ENCODE results near the gene HNRNPA3. TPM values are rescaled to one million over a fixed set of nuclear protein-coding genes. Genes with fewer than 3 reads are reported as not detected.
"Not testable (repeated sequence)": the region's sequence is repeated elsewhere in the genome, so short reads cannot be mapped to it uniquely, and the experiment has no call there.

The HNRNPA3 gene
- total RNA-seq, 2 experiments from 2014 or later, result 329 to 350 TPM

DNA sequence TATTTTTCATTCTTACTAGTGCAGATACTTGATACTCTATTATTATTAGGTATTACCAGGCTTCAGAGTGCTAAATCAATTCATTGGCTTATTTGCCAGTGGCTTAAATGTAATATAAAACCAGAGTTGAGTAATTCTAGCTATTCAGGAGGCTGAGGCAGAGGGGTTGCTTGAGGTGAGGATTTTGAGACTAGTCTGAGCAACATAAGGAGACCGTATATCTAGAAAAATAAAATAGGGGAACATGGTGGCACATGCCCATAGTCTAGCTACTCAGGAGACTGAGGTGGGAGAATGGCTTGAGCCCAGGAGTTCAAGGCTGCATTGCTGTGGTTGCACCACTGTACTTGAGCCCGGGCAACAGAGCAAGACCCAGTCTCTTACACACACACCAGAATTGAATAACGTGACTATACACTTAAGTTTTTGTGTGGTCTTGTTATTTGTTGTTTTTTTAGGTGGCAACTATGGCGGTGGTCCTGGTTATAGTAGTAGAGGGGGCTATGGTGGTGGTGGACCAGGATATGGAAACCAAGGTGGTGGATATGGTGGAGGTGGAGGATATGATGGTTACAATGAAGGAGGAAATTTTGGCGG is 4.8 kb downstream of the HNRNPA3 start:
- no peaks in the 10 kb centered on the region for H3K27me3 Mint-ChIP-seq (ENCODE audit: low read depth)
- H3K4me1 Mint-ChIP-seq (ENCODE audit: low read depth), result peaks cover 59% of the 10 kb centered on the region
- no peaks in the 10 kb centered on the region for H3K9me3 Mint-ChIP-seq (ENCODE audit: insufficient read depth)
- H3K4me3 Mint-ChIP-seq, result no peak overlapping the region
- ChIA-PET CTCF (interaction anchor here (0.9 to 1.1 kb wide), 3 partner anchors 12 to 52 kb away, joined by 3 read pairs; no protein-coding TSS in a partner anchor), POLR2A (interaction anchor here (0.6 to 1.5 kb wide), 4 partner anchors 10 to 47 kb away, joined by 3 to 4 read pairs (median 3); partner anchors contain the start of gene NFE2L2)
- ATAC-seq (no peak), DNase-seq (no peak)
- H3K36me3 Mint-ChIP-seq (ENCODE audit: low read depth), result peaks cover 83% of the 10 kb centered on the region
- H3K27ac Mint-ChIP-seq, result peak overlapping the region; percentile 26

DNA sequence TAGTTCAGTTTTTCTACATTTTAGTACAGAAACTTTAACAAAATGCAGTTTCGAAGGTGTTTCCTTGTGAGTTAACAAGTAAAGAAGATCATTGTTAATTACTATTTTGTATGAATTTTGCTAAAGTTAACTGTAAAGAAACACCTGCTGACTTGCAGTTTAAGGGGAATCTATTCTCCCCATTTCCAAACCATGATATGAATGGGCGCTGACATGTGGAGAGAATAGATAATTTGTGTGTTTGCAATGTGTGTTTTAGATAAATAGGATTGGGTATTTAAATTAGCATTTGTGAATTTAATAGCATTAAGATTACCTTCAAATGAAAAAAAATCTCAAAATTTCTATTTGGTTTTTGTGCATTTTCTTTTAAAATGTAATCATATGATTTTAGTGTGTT is 7.2 kb downstream of the HNRNPA3 start:
- H3K27ac Mint-ChIP-seq, result not testable (repeated sequence)
- CTCF ChIA-PET, result interaction anchor here (1.6 kb wide), 1 partner anchor 55 kb away, joined by 4 read pairs; no protein-coding TSS in a partner anchor

DNA sequence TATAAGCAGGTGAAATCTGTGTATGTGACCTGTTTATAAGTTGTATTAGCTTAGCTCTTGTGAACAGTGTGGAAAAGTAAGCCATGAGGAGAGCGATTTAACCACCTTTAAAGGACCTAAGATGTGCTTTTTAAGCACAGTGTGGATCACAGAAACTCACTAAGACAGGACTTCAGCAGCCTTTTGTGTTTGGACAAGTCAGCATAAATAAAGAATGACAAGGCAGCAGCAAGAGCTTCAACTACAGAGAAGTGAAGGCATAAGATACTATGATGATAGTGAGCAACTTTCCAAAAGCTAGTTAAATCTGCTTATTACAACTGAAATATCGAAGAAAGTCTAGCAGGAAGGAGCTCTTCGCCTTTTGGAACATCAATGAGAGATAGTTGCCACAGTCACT is 8.9 kb downstream of the HNRNPA3 start:
- no peak for ATAC-seq
- H3K9me3 Mint-ChIP-seq (ENCODE audit: insufficient read depth), result no peaks in the 10 kb centered on the region
- no peaks in the 10 kb centered on the region for H3K27me3 Mint-ChIP-seq (ENCODE audit: low read depth)
- no peak overlapping the region for H3K27ac Mint-ChIP-seq
- ChIA-PET POLR2A (interaction anchor here (1.0 to 2.0 kb wide), 3 partner anchors 9 to 42 kb away, joined by 3 to 11 read pairs (median 8); partner anchors contain the start of genes HNRNPA3 and NFE2L2), CTCF (interaction anchor here (1.0 to 3.2 kb wide), 6 partner anchors 9 to 57 kb away, joined by 3 to 23 read pairs (median 4); no protein-coding TSS in a partner anchor)
- H3K4me1 Mint-ChIP-seq (ENCODE audit: low read depth), result peaks cover 38% of the 10 kb centered on the region
- DNase-seq, result no peak
- H3K4me3 Mint-ChIP-seq, result no peak overlapping the region
- peaks cover 68% of the 10 kb centered on the region for H3K36me3 Mint-ChIP-seq (ENCODE audit: low read depth)

More for the DNA sequence above, 7.2 kb downstream of the HNRNPA3 start:
- Mint-ChIP-seq H3K4me1 (ENCODE audit: low read depth) (peaks cover 55% of the 10 kb centered on the region), H3K36me3 (ENCODE audit: low read depth) (peaks cover 78% of the 10 kb centered on the region)
- H3K9me3 Mint-ChIP-seq (ENCODE audit: insufficient read depth); H3K4me3 Mint-ChIP-seq; H3K27me3 Mint-ChIP-seq (ENCODE audit: low read depth); ATAC-seq; DNase-seq: not testable (repeated sequence)
- POLR2A ChIA-PET, result interaction anchor here (1.2 kb wide), 1 partner anchor 69 kb away, joined by 3 read pairs; no protein-coding TSS in a partner anchor

DNA sequence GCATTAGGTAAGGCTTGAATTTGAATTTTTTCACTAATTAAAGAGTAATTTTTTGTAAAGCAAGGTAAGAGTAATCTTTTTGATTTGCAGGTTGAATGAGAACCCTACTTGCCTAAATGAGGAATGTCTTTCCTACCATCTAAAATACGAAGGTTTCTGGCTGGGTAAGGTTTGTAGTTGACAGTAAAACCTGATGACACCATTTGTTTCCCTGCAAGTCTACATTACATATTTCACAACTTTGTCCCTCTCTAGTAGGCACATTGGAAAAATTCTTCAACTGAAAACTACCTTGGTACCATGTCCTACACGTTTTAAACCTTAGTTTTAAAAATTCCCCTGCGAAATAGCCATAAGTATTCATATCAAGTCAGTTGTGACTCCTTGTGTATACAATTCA is 9.4 kb downstream of the HNRNPA3 start:
- ATAC-seq, result no peak
- H3K27me3 Mint-ChIP-seq (ENCODE audit: low read depth), result no peaks in the 10 kb centered on the region
- H3K4me1 Mint-ChIP-seq (ENCODE audit: low read depth), result peaks cover 34% of the 10 kb centered on the region
- H3K9me3 Mint-ChIP-seq (ENCODE audit: insufficient read depth), result no peaks in the 10 kb centered on the region
- H3K4me3 Mint-ChIP-seq, result no peak overlapping the region
- peaks cover 64% of the 10 kb centered on the region for H3K36me3 Mint-ChIP-seq (ENCODE audit: low read depth)
- DNase-seq, result no peak
- POLR2A ChIA-PET, result interaction anchor here (0.6 to 2.0 kb wide), 6 partner anchors 7 to 396 kb away, joined by 3 to 11 read pairs (median 3); partner anchors contain the start of genes HNRNPA3 and NFE2L2
- H3K27ac Mint-ChIP-seq, result no peak overlapping the region
- CTCF ChIA-PET, result interaction anchor here (1.0 to 3.2 kb wide), 6 partner anchors 9 to 57 kb away, joined by 3 to 23 read pairs (median 4); no protein-coding TSS in a partner anchor

DNA sequence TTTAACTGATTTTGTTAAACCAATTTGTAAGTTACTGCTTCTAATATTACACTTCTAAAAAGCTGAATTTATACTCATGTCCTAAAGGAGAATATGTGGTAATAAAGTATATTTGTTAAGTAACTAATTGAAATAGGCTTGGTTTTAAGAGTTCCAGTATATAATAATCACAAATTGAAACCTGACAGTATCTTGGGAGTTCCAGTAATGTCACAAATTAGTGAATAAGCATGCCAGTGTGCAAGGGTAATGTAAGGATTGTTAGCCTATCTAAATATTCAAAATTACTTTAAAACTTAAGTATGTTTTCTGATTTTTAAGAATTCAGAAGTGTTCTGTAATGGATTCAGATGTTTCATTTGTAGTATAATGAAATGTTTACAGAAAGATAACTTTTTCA is 10.8 kb downstream of the HNRNPA3 start:
- CTCF ChIA-PET, result interaction anchor here (2.5 to 3.2 kb wide), 2 partner anchors 40 to 59 kb away, joined by 6 to 23 read pairs; no protein-coding TSS in a partner anchor
- POLR2A ChIA-PET; H3K4me3 Mint-ChIP-seq; DNase-seq; H3K9me3 Mint-ChIP-seq (ENCODE audit: insufficient read depth); H3K27ac Mint-ChIP-seq; H3K27me3 Mint-ChIP-seq (ENCODE audit: low read depth); ATAC-seq: not testable (repeated sequence)
- H3K36me3 Mint-ChIP-seq (ENCODE audit: low read depth), result peaks cover 61% of the 10 kb centered on the region
- H3K4me1 Mint-ChIP-seq (ENCODE audit: low read depth), result peaks cover 23% of the 10 kb centered on the region

DNA sequence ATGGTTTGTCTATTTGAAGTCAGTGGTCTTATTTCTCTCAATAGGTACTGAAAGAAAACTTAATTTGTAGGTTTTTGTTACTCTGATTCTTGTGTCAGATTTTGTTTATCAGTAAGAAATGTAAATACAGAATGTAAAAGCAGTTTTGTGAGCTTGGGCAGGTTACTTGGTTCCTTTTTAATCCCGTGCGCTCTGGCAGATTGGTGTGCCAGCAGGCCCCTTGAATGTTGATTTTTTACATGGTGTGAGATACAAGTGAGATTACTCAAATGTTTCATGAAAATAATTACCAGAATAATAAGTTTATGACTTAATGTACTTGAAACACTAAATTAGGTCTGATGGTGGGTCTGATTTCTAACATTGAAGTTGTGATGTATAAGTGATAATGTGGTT is 13.4 kb downstream of the HNRNPA3 start:
- H3K27ac Mint-ChIP-seq, result peak overlapping the region; percentile 63
- POLR2A ChIA-PET, result interaction anchor here (1.0 to 2.1 kb wide), 4 partner anchors 10 to 37 kb away, joined by 3 to 9 read pairs (median 6); partner anchors contain the start of gene HNRNPA3
- no peaks in the 10 kb centered on the region for H3K27me3 Mint-ChIP-seq (ENCODE audit: low read depth)
- DNase-seq, result no peak
- H3K36me3 Mint-ChIP-seq (ENCODE audit: low read depth), result peaks cover 63% of the 10 kb centered on the region
- H3K9me3 Mint-ChIP-seq (ENCODE audit: insufficient read depth), result no peaks in the 10 kb centered on the region
- H3K4me3 Mint-ChIP-seq, result no peak overlapping the region
- CTCF ChIA-PET, result interaction anchor here (1.0 to 4.5 kb wide), 5 partner anchors 11 to 109 kb away, joined by 3 to 21 read pairs (median 4); no protein-coding TSS in a partner anchor
- no peak for ATAC-seq
- peaks cover 11% of the 10 kb centered on the region for H3K4me1 Mint-ChIP-seq (ENCODE audit: low read depth)

DNA sequence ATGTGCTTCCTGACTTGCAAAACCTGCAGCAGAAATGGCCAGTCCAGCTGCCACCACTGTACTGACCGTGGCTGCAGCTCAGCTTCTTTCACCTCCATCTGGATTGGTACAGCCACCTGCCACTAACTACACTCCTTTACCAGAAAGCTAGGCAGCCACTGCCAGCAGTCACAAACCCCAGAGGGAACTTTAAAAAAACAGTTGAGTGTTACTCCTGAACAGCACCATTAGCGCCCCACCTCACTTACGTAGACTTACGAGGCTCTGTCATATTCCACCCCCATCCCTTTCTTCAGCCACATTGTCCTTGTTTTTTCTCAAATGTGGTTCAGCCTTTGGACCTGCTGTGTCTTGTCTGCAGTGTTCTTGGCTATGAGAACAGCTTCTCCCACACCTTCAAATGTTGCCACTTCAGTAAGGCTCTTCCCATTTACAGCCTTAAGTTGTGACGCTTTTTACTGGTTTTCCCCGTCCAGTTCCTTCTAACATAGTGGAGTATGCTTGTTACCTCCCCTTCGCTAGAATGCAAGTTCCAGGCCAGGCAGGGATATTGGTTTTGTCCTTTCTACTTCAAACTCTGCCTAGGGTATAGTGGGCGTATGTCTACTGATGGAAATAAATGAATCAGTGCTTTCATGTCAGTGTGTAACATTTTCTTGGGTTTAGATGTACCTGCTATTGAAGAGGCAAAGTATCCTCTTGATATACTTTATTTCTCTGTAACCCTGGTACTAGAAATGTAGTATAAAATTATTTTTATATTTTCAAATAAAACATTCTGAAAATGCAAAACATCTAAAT is 17.0 kb downstream of the HNRNPA3 start:
- Mint-ChIP-seq H3K27ac (peak overlapping the region; percentile 13), H3K27me3 (ENCODE audit: low read depth) (no peaks in the 10 kb centered on the region), H3K9me3 (ENCODE audit: insufficient read depth) (no peaks in the 10 kb centered on the region), H3K4me3 (no peak overlapping the region), H3K4me1 (ENCODE audit: low read depth) (peaks cover 4% of the 10 kb centered on the region), H3K36me3 (ENCODE audit: low read depth) (peaks cover 65% of the 10 kb centered on the region)
- CTCF ChIA-PET, result interaction anchor here (0.8 to 1.3 kb wide), 5 partner anchors 12 to 106 kb away, joined by 3 to 5 read pairs (median 3); no protein-coding TSS in a partner anchor
- peak; percentile 12 for ATAC-seq
- no peak for DNase-seq
- POLR2A ChIA-PET, result interaction anchor here (0.6 to 3.3 kb wide), 6 partner anchors 9 to 65 kb away, joined by 3 to 25 read pairs (median 4); partner anchors contain the start of genes HNRNPA3 and NFE2L2

DNA sequence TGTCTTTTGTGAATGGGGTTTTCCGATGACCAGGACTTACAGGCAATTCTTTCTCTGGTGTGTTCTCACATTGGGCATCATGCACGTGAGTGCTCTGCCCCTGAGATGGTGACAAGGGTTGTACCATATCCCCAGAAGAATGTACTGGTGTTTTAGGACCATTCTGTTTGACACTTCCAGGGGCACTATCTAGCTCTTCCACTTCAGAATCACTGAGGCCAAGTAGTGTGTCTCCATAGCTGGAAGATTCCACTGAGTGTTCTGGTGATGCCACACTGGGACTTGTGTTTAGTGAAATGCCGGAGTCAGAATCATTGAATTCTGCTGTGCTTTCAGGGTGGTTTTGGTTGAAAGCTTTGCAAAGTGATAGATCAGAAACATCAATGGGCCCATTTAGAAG is 18.7 kb downstream of the HNRNPA3 start:
- no peak for ATAC-seq

DNA sequence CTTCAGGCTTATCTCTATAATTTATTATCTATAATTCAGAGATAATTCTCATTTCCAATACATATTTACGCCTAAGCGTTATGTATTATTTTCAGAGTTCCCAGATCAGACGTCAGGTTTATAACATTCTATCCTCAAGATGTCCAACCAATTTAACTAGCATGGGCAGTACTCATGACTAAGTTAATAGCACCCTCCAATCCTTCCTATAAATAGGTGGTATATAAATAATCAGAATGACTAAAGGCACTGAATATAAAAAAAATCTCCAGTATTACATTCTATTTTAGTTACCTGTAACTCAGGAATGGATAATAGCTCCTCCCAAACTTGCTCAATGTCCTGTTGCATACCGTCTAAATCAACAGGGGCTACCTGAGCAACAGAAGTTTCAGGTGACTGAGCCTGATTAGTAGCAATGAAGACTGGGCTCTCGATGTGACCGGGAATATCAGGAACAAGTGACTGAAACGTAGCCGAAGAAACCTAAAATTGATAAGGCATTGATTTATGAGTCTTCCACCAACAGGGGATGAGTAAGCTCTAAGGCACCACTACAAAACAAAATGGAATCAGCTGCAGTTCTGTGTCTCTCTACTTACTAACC is 19.6 kb downstream of the HNRNPA3 start:
- H3K9me3 Mint-ChIP-seq (ENCODE audit: insufficient read depth), result no peaks in the 10 kb centered on the region

More for the DNA sequence above, 18.7 kb downstream of the HNRNPA3 start:
- ChIA-PET POLR2A (interaction anchor here (1.1 to 3.3 kb wide), 3 partner anchors 9 to 33 kb away, joined by 3 to 25 read pairs (median 3); partner anchors contain the start of gene NFE2L2), CTCF (interaction anchor here (0.9 to 1.8 kb wide), 9 partner anchors 9 to 104 kb away, joined by 3 to 5 read pairs (median 4); partner anchors contain the start of gene NFE2L2)
- no peaks in the 10 kb centered on the region for H3K27me3 Mint-ChIP-seq (ENCODE audit: low read depth)
- peak overlapping the region; percentile 26 for H3K27ac Mint-ChIP-seq
- H3K4me3 Mint-ChIP-seq, result no peak overlapping the region
- DNase-seq, result no peak
- no peaks in the 10 kb centered on the region for H3K9me3 Mint-ChIP-seq (ENCODE audit: insufficient read depth)
- H3K36me3 Mint-ChIP-seq (ENCODE audit: low read depth), result peaks cover 65% of the 10 kb centered on the region
- peaks cover 7% of the 10 kb centered on the region for H3K4me1 Mint-ChIP-seq (ENCODE audit: low read depth)

DNA sequence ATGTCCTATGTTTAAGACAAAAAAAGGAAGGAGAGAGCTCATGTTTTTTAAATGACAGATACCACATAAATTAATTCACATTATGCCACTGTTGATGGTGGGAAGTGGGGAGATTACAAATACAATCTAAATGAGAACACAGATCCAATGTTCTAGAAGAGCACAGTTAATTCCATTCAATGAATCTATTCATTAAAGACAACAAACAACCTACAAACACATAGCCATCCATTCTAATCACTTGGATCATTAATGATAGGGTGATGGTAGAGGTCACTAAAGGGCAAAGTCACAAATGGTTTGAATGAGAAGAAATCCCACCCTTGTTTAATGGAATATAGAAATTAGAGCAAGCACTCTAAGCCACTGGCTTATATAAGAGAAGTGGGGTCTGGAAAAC is 21.7 kb downstream of the HNRNPA3 start:
- ATAC-seq (no peak), DNase-seq (no peak)
- POLR2A ChIA-PET, result interaction anchor here (1.4 kb wide), 1 partner anchor 30 kb away, joined by 3 read pairs; the partner anchor contains the start of gene NFE2L2
- Mint-ChIP-seq H3K36me3 (ENCODE audit: low read depth) (peaks cover 60% of the 10 kb centered on the region), H3K4me3 (no peak overlapping the region), H3K27ac (peak overlapping the region; percentile 4), H3K4me1 (ENCODE audit: low read depth) (peaks cover 23% of the 10 kb centered on the region), H3K27me3 (ENCODE audit: low read depth) (no peaks in the 10 kb centered on the region), H3K9me3 (ENCODE audit: insufficient read depth) (no peaks in the 10 kb centered on the region)
- CTCF ChIA-PET, result interaction anchor here (1.2 to 1.6 kb wide), 2 partner anchors 21 to 72 kb away, joined by 3 to 4 read pairs; no protein-coding TSS in a partner anchor

More for the DNA sequence above, 19.6 kb downstream of the HNRNPA3 start:
- peaks cover 65% of the 10 kb centered on the region for H3K36me3 Mint-ChIP-seq (ENCODE audit: low read depth)
- ChIA-PET POLR2A (interaction anchor here (1.0 to 3.3 kb wide), 2 partner anchors 11 to 32 kb away, joined by 3 to 25 read pairs; partner anchors contain the start of gene NFE2L2), CTCF (interaction anchor here (1.0 to 1.8 kb wide), 6 partner anchors 21 to 69 kb away, joined by 3 to 7 read pairs (median 4); partner anchors contain the start of gene NFE2L2)
- DNase-seq, result no peak
- peaks cover 9% of the 10 kb centered on the region for H3K4me1 Mint-ChIP-seq (ENCODE audit: low read depth)
- no peak for ATAC-seq
- no peak overlapping the region for H3K27ac Mint-ChIP-seq
- H3K4me3 Mint-ChIP-seq, result no peak overlapping the region
- no peaks in the 10 kb centered on the region for H3K27me3 Mint-ChIP-seq (ENCODE audit: low read depth)

Measured in activated CD8-positive, alpha-beta T cell treated with anti-CD3 and anti-CD28 coated beads, Interleukin-2, amount 10 ng/mL, durations not matched to agents 7 days and 5 days (primary cell).